Chondrocyte (in vitro differentiated cells): ENCODE measurements around the gene PLXDC2. TPM values are rescaled to one million over a fixed set of nuclear protein-coding genes. Genes with fewer than 3 reads are reported as not detected.

Source experiments
- DNase-seq: peaks from one replicate; pipeline ENCODE4 v3.0.0; 2021; ENCODE audit warnings: mixed read lengths, low spot score
- H3K27ac Mint-ChIP-seq: one replicate; pipeline ENCODE4 v1.8.0; 2021; ENCODE audit warnings: mild to moderate bottlenecking, moderate library complexity, mixed read lengths; ENCODE audit not compliant: unreplicated experiment
- H3K27me3 Mint-ChIP-seq: 2 replicates; pipeline ENCODE4 v1.8.0; 2021; ENCODE audit warnings: low read depth, mixed read lengths
- H3K36me3 Mint-ChIP-seq: 2 replicates; pipeline ENCODE4 v1.8.0; 2021; ENCODE audit warnings: low read depth, mixed read lengths
- H3K4me1 Mint-ChIP-seq: 2 replicates; pipeline ENCODE4 v1.8.0; 2021; ENCODE audit warnings: low read depth, mild to moderate bottlenecking, mixed read lengths
- H3K4me3 Mint-ChIP-seq: one replicate; pipeline ENCODE4 v1.8.0; 2021; ENCODE audit warnings: mild to moderate bottlenecking, moderate library complexity, mixed read lengths; ENCODE audit not compliant: unreplicated experiment
- H3K9me3 Mint-ChIP-seq: 2 replicates; pipeline ENCODE4 v1.8.0; 2021; ENCODE audit warnings: low read depth, mixed read lengths
- CTCF ChIP-seq: fragments of 200-600 bp; sonication (generic); IDR thresholded peaks from 2 replicates; pipeline ENCODE4 v1.5.0; 2021; ENCODE audit warnings: antibody characterized with exemption, mild to moderate bottlenecking, moderate library complexity
- total RNA-seq: library from RNA; stranded (reverse); gene quantifications from 3 replicates; pipeline ENCODE4 v1.2.1, GENCODE V29; 2021

Gene PLXDC2
- total RNA-seq, 1 donor from 2014 or later, result 88.5 TPM

GRCh38 chr10:20314431-20314830, 498.2 kb downstream of the PLXDC2 start:
- Mint-ChIP-seq H3K36me3 (no peaks in the 10 kb centered on the region), H3K27me3 (no peaks in the 10 kb centered on the region), H3K9me3 (peaks cover 16% of the 10 kb centered on the region), H3K4me1 (no peaks in the 10 kb centered on the region), H3K4me3 (no peak overlapping the region), H3K27ac (no peak overlapping the region)
- no peak for DNase-seq
- no peak for TF ChIP-seq CTCF

- no peak for DNase-seq
- H3K36me3 Mint-ChIP-seq, result no peaks in the 10 kb centered on the region
- H3K9me3 Mint-ChIP-seq, result peaks cover 6% of the 10 kb centered on the region
- H3K27ac Mint-ChIP-seq, result no peak overlapping the region
- no peaks in the 10 kb centered on the region for H3K27me3 Mint-ChIP-seq
- no peak for TF ChIP-seq CTCF
- no peak overlapping the region for H3K4me3 Mint-ChIP-seq
- H3K4me1 Mint-ChIP-seq, result no peaks in the 10 kb centered on the region
Observed at GRCh38 chr10:20327954-20328353, 511.7 kb downstream of the PLXDC2 start.

- no peak for TF ChIP-seq CTCF
- Mint-ChIP-seq H3K4me1 (no peaks in the 10 kb centered on the region), H3K4me3 (no peak overlapping the region), H3K27me3 (no peaks in the 10 kb centered on the region), H3K9me3 (peaks cover 15% of the 10 kb centered on the region), H3K36me3 (no peaks in the 10 kb centered on the region), H3K27ac (no peak overlapping the region)
- no peak for DNase-seq
Observed at GRCh38 chr10:20330246-20330645, 514.0 kb downstream of the PLXDC2 start.

- no peak overlapping the region for H3K27ac Mint-ChIP-seq
- peaks cover 1% of the 10 kb centered on the region for H3K27me3 Mint-ChIP-seq
- peaks cover 7% of the 10 kb centered on the region for H3K36me3 Mint-ChIP-seq
- DNase-seq, result no peak
- H3K9me3 Mint-ChIP-seq, result peaks cover 27% of the 10 kb centered on the region
- H3K4me3 Mint-ChIP-seq, result no peak overlapping the region
- no peaks in the 10 kb centered on the region for H3K4me1 Mint-ChIP-seq
- no peak for TF ChIP-seq CTCF
Observed at GRCh38 chr10:20334559-20334958, 518.3 kb downstream of the PLXDC2 start.
